HEK293 (cell line): ENCODE results near the gene UMAD1.

Source experiments
- CTCF ChIA-PET: fragments of 350-600 bp; formaldehyde crosslinking; extraction: SDS; loops from one replicate; lab custom pipeline; 2021; ENCODE audit warnings: antibody characterized with exemption; lab: Yijun Ruan, JAX
- POLR2A ChIA-PET: fragments of 300-600 bp; formaldehyde crosslinking; extraction: SDS; loops from one replicate; lab custom pipeline; 2020; ENCODE audit warnings: antibody characterized with exemption, inconsistent platforms; lab: Yijun Ruan, JAX
- H3K27ac ChIP-seq: fragments of 200-500 bp; sonication (Bioruptor generic); 2 replicates; pipeline ENCODE4 v1.5.1; 2014; ENCODE audit warnings: low read depth, low read length, control low read depth, inconsistent platforms; ENCODE audit errors: extremely low read depth
- H3K36me3 ChIP-seq, 2 experiments: fragments of 200-500 bp in 1 of 2; sonication (Bioruptor generic) in 1 of 2; 1 replicate in 1 of 2; 2 replicates in 1 of 2; pipeline ENCODE4 v1.5.1; 2014 to 2017; ENCODE audit warnings: inconsistent platforms in 2 of 2, low read length in 2 of 2; ENCODE audit not compliant: control insufficient read depth in 2 of 2, insufficient read depth in 1 of 2
- H3K4me1 ChIP-seq: fragments of 200-500 bp; sonication (Bioruptor generic); 2 replicates; pipeline ENCODE4 v1.5.1; 2014; ENCODE audit warnings: mild to moderate bottlenecking, low read length, inconsistent platforms; ENCODE audit not compliant: control insufficient read depth, insufficient read depth
- H3K4me3 ChIP-seq: 2 replicates; pipeline ENCODE4 v1.5.1; 2011; ENCODE audit warnings: low read depth, mild to moderate bottlenecking, control low read depth, low read length, moderate library complexity
- H3K9me3 ChIP-seq: fragments of 200-500 bp; sonication (Bioruptor generic); 2 replicates; pipeline ENCODE4 v1.5.1; 2014; ENCODE audit warnings: low read depth, low read length, inconsistent platforms; ENCODE audit not compliant: control insufficient read depth, insufficient read depth
- PRDM4 ChIP-seq: fragments of 450-650 bp; formaldehyde crosslinking; IDR thresholded peaks from 2 replicates; pipeline ENCODE4 v1.5.1; 2017; ENCODE audit warnings: missing biosample characterization, missing genetic modification characterization
- SP2 ChIP-seq: fragments of 450-650 bp; formaldehyde crosslinking; IDR thresholded peaks from 2 replicates; pipeline ENCODE4 v1.5.1; 2016; ENCODE audit warnings: missing biosample characterization, missing genetic modification characterization
- ZBTB6 ChIP-seq: fragments of 450-650 bp; formaldehyde crosslinking; IDR thresholded peaks from 2 replicates; pipeline ENCODE4 v1.5.1; 2017; ENCODE audit warnings: missing biosample characterization, missing genetic modification characterization
- ZNF10 ChIP-seq: fragments of 450-650 bp; formaldehyde crosslinking; IDR thresholded peaks from 2 replicates; pipeline ENCODE4 v1.5.1; 2017; ENCODE audit warnings: missing biosample characterization, missing genetic modification characterization
- ZNF112 ChIP-seq: fragments of 450-650 bp; formaldehyde crosslinking; IDR thresholded peaks from 2 replicates; pipeline ENCODE4 v1.5.0; 2017; ENCODE audit warnings: missing biosample characterization, missing genetic modification characterization
- ZNF174 ChIP-seq: fragments of 450-650 bp; formaldehyde crosslinking; IDR thresholded peaks from 2 replicates; pipeline ENCODE4 v1.5.0; 2017; ENCODE audit warnings: missing biosample characterization, mild to moderate bottlenecking, missing genetic modification characterization
- ZNF184 ChIP-seq: fragments of 450-650 bp; IDR thresholded peaks from 2 replicates; pipeline ENCODE4 v1.5.1; 2018; ENCODE audit warnings: missing biosample characterization, mild to moderate bottlenecking, missing genetic modification characterization
- ZNF19 ChIP-seq: fragments of 450-650 bp; formaldehyde crosslinking; IDR thresholded peaks from 2 replicates; pipeline ENCODE4; 2016; ENCODE audit warnings: missing biosample characterization, missing genetic modification characterization, low read depth
- ZNF23 ChIP-seq: fragments of 450-650 bp; formaldehyde crosslinking; IDR thresholded peaks from 2 replicates; pipeline ENCODE4 v1.5.1; 2016; ENCODE audit warnings: missing biosample characterization, missing genetic modification characterization, borderline replicate concordance
- ZNF26 ChIP-seq: fragments of 450-650 bp; formaldehyde crosslinking; IDR thresholded peaks from 2 replicates; pipeline ENCODE4 v1.5.1; 2016; ENCODE audit warnings: missing biosample characterization, missing genetic modification characterization
- ZNF274 ChIP-seq, 2 experiments: fragments of 200-500 bp in 1 of 2; fragments of 450-650 bp in 1 of 2; sonication (Bioruptor generic) in 1 of 2; formaldehyde crosslinking in 1 of 2; IDR thresholded peaks; 2 replicates each; pipeline versions ENCODE4 v1.5.1 to v1.6.1; 2014 to 2016; ENCODE audit warnings: borderline replicate concordance in 1 of 2, inconsistent platforms in 1 of 2, low read length in 1 of 2, missing biosample characterization in 1 of 2, missing genetic modification characterization in 1 of 2
- ZNF335 ChIP-seq: fragments of 450-650 bp; formaldehyde crosslinking; conservative IDR thresholded peaks from 2 replicates; pipeline ENCODE4 v1.5.1; 2016; ENCODE audit warnings: missing biosample characterization, missing genetic modification characterization
- ZNF404 ChIP-seq: fragments of 450-650 bp; formaldehyde crosslinking; IDR thresholded peaks from 2 replicates; pipeline ENCODE4 v1.5.1; 2017; ENCODE audit warnings: missing biosample characterization, missing genetic modification characterization
- ZNF521 ChIP-seq: fragments of 450-650 bp; formaldehyde crosslinking; IDR thresholded peaks from 2 replicates; pipeline ENCODE4 v1.5.1; 2017; ENCODE audit warnings: missing biosample characterization, mild to moderate bottlenecking, missing genetic modification characterization
- ZNF529 ChIP-seq: fragments of 450-650 bp; formaldehyde crosslinking; IDR thresholded peaks from 2 replicates; pipeline ENCODE4 v1.5.1; 2017; ENCODE audit warnings: missing genetic modification characterization, missing biosample characterization; ENCODE audit not compliant: insufficient replicate concordance
- ZNF555 ChIP-seq: fragments of 450-650 bp; formaldehyde crosslinking; conservative IDR thresholded peaks from 2 replicates; pipeline ENCODE4 v1.5.1; 2017; ENCODE audit warnings: missing biosample characterization, mild to moderate bottlenecking, missing genetic modification characterization, inconsistent platforms
- ZNF580 ChIP-seq: fragments of 450-650 bp; formaldehyde crosslinking; IDR thresholded peaks from 2 replicates; pipeline ENCODE4 v1.5.1; 2016; ENCODE audit warnings: missing biosample characterization, missing genetic modification characterization
- ZNF600 ChIP-seq: fragments of 450-650 bp; formaldehyde crosslinking; IDR thresholded peaks from 2 replicates; pipeline ENCODE4 v1.5.1; 2016; ENCODE audit warnings: missing biosample characterization, missing genetic modification characterization
- ZNF645 ChIP-seq: fragments of 450-650 bp; formaldehyde crosslinking; IDR thresholded peaks from 2 replicates; pipeline ENCODE4; 2016; ENCODE audit warnings: missing biosample characterization, missing genetic modification characterization

The UMAD1 gene

GRCh38 chr7:7889791-7890568 lies 249.4 kb downstream of the UMAD1 start:
- CTCF ChIA-PET = interaction anchor here (1.0 kb wide), 1 partner anchor 146 kb away, joined by 3 read pairs; no protein-coding TSS in a partner anchor
- no peaks in the 10 kb centered on the region for H3K4me1 ChIP-seq
- POLR2A ChIA-PET = no interaction called here

GRCh38 chr7:7895004-7895650 lies 254.6 kb downstream of the UMAD1 start:
- no peaks in the 10 kb centered on the region for H3K4me1 ChIP-seq
- H3K9me3 ChIP-seq = no peaks in the 10 kb centered on the region
- CTCF ChIA-PET = interaction anchor here (0.7 kb wide), 1 partner anchor 35 kb away, joined by 4 read pairs; no protein-coding TSS in a partner anchor
- TF ChIP-seq PRDM4 (tag by site-specific recombination) (no peak), ZNF335 (tag by site-specific recombination) (0 out of 2 replicates have a peak, but pooled peaks have one; percentile 13)
- TF ChIP-seq, all 188 proteins: peak for 1
- no peaks in the 10 kb centered on the region for H3K36me3 ChIP-seq
- H3K4me3 ChIP-seq = no peak overlapping the region
- no peak overlapping the region for H3K27ac ChIP-seq
- POLR2A ChIA-PET = no interaction called here

More at GRCh38 chr7:7889791-7890568, 249.4 kb downstream of the UMAD1 start:
- TF ChIP-seq ZNF555 = no peak
- no peak for TF ChIP-seq ZNF529 (tag by site-specific recombination)
- TF ChIP-seq ZNF174 (tag by site-specific recombination) = no peak
- TF ChIP-seq ZNF26 (tag by site-specific recombination) = no peak
- TF ChIP-seq ZNF645 (tag by site-specific recombination) = no peak
- no peak for TF ChIP-seq ZNF19 (tag by site-specific recombination)
- TF ChIP-seq ZNF580 (tag by site-specific recombination) = no peak
- no peak for TF ChIP-seq ZNF184 (tag by site-specific recombination)
- TF ChIP-seq ZNF274 (IDR thresholded peaks at IDR 0.05; ENCODE audit: low read length) = no peak
- TF ChIP-seq ZNF274 (tag by site-specific recombination; IDR thresholded peaks at IDR 0.05; ENCODE audit: borderline replicate concordance) = no peak
- TF ChIP-seq ZNF521 (tag by site-specific recombination) = no peak
- TF ChIP-seq ZBTB6 (tag by site-specific recombination) = no peak
- no peak for TF ChIP-seq SP2 (tag by site-specific recombination)
- no peak for TF ChIP-seq ZNF404 (tag by site-specific recombination)
- TF ChIP-seq ZNF112 (tag by site-specific recombination) = no peak
- TF ChIP-seq ZNF600 (tag by site-specific recombination) = no peak
- no peak for TF ChIP-seq ZNF10 (tag by site-specific recombination)
- no peak for TF ChIP-seq ZNF23 (tag by site-specific recombination)
- Histone ChIP-seq H3K27ac (no peak overlapping the region), H3K9me3 (no peaks in the 10 kb centered on the region), H3K36me3 (no peaks in the 10 kb centered on the region), H3K4me3 (no peak overlapping the region)
